Measurements from ENCODE around the gene PRLR.
"Not testable (repeated sequence)": the region's sequence is repeated elsewhere in the genome, so short reads cannot be mapped to it uniquely, and the experiment has no call there.

PRLR gene

DNA sequence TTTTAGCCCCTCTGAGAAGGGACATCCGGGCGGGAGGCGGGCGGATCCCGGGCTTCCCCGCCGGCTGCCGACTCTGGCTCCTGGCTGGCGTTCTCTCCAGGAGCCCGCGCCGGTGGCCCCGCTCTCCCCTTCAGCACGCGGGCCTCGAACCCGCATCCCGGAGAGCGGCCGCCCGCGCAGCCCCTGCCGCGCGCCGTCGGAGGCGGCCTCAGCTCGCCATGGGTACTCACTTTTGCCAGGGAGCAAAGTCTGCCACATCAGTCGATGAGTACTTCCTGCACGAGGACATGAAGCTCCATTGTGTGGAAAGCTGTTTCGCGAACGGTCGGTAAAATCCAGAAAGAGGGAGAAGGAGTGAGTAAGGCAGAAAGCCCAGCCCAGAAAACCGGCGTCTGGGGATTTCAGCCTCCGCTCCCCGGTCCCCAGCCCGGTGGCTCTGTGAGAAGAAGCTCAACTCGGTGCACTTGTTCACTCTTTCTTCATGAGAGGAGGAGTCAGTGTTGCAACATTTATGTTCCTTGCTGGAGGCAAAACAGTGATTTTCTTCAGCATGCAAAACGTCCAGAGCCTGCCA lies at the start of gene PRLR:
PRLR (minus strand) TSS at position 450 of the 574 bp plus-strand sequence. CDS start 140,867 bp downstream, outside the sequence.
- no peak for DNase-seq (ENCODE audit: low read depth in 2 of 2)

DNA sequence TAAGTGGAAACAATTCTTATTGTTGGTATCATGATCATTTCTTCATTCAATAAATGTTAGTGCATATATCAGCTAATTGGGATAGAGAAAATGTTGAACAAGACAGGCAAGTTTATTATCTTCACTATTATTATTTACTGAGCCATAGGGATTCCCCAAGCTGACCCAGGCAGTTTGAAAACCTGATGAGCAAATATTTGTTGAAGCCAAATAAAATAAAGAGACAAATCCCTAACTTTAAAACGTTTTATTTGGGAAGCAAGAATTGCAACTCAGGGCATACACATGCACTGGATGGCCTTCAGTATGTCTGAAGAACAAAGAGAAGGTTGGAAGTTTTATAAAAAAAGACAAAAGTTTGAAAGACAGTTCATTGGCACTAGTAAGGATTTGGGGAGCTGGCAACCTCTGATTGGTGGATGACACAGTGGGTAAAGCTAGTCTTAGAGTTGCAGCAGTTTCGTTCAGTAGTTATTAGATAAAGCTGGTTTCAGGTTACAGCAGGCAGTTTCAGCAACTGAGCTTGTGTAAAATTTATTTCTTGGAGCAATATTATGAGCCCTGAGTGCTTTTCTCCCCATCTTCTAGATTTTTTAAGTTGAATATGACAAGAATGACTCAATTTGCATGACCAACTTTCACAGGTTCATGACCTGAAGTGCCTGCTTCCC lies 44.7 kb upstream of the PRLR start:
- no peak for DNase-seq (ENCODE audit: low read depth in 2 of 2)

DNA sequence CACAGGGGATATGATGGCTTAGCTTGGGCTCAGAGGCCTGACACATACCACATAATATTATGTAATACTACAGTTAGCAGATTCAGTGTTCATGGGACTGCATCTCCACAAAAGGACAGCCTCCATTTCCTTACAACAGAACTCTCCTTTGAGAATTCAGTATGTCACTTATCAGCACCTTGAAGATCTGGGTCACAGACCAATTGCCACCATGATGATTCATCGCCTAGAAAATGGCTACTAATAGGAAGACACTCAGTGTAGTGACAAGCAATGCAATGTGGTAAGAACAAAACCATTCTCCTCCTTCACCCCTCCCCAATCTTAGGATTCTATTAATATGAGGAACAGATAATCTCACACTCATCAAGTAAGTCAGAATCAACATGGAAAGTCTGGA lies 38.7 kb upstream of the PRLR start:
- no peak for DNase-seq (ENCODE audit: low read depth in 2 of 2)

- no peak for DNase-seq (ENCODE audit: low read depth in 2 of 2)
These were observed 36.0 kb upstream of the PRLR start for GRCh38 chr5:35266276-35266675.

DNA sequence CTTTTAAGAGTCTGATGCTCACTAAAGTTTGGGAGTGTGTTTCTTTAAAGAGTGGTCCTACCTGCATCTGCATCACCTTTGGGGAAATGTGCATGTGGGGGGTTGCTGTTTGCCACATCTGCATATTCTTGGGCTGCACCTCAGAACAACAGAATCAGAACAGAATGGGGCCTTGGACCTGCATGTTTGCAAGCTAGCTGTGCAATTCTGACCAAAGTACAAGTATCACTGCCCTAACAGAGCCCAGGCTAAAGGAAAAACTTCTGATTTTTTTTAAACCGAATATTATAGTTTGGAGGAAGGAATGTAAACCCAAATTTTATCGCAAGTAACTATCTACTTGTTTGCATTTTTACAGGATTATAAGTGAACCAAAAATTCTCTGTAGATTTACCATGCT lies 34.2 kb upstream of the PRLR start:
- DNase-seq (ENCODE audit: low read depth in 2 of 2) = no peak

GRCh38 chr5:35263266-35263877 lies 33.1 kb upstream of the PRLR start:
- no peak for DNase-seq (ENCODE audit: low read depth in 2 of 2)

DNA sequence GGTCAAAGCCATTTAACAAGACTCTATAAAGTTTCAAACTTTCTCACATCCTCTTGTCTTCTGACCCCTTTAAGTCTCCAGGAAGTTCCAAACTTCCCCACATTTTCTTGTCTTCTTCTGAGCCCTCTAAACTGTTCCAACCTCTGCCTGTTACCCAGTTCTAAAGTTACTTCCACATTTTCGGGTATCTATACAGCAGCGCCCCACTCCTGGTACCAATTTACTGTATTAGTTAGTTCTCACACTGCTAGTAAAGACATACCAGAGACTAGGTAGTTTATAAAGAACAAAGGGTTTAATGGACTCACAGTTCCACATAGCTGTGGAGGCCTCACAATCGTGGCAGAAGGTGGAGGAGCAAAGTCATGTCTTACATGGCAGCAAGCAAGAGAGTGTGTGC lies 23.3 kb upstream of the PRLR start:
- no peak for DNase-seq (ENCODE audit: low read depth in 2 of 2)

GRCh38 chr5:35252963-35253362 lies 22.7 kb upstream of the PRLR start:
- DNase-seq (ENCODE audit: low read depth in 2 of 2) = no peak

- no peak for DNase-seq (ENCODE audit: low read depth in 2 of 2)
These were observed 18.8 kb upstream of the PRLR start for GRCh38 chr5:35248843-35249780.

GRCh38 chr5:35247648-35248034 lies 17.4 kb upstream of the PRLR start:
- no peak for DNase-seq (ENCODE audit: low read depth in 2 of 2)

- no peak for DNase-seq (ENCODE audit: low read depth in 2 of 2)
These were observed 16.8 kb upstream of the PRLR start for GRCh38 chr5:35246900-35247647.

- no peak for DNase-seq (ENCODE audit: low read depth in 2 of 2)
These were observed 16.1 kb upstream of the PRLR start for GRCh38 chr5:35246411-35246810.

DNA sequence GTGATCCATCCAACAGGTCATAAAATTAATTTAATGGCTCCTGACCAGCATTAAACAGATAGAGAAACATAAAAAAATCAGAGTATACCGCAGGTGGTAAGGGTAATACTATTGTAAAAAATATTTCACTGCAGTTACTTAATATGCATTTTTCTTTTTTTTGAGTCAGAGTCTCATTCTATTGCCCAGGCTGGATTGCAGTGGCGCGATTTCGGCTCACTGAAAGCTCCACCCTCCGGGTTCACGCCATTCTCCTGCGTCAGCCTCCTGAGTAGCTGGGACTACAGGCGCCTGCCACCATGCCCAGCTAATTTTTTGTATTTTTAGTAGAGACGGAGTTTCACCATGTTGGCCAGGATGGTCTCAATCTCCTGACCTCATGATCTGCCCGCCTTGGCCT lies 15.1 kb upstream of the PRLR start:
- DNase-seq (ENCODE audit: low read depth in 2 of 2) = not testable (repeated sequence)

DNA sequence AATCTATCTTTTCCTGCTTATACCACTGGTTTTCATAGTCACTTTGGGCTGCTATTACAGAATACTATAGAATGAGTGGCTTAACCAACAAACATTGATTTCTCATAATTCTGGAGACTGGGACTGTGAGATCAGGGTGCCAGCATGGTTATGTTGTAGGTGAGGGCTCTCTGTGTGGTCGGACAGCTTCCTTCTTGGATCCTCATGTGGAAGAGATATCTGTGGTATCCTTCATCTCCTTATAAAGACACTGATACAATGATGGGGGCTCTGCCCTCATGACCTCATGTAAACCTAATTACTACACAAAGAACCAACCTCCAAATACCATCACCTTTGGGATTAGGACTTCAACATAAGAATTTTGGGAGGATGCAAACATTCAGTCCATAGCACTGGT lies 13.9 kb upstream of the PRLR start:
- no peak for DNase-seq (ENCODE audit: low read depth in 2 of 2)

DNA sequence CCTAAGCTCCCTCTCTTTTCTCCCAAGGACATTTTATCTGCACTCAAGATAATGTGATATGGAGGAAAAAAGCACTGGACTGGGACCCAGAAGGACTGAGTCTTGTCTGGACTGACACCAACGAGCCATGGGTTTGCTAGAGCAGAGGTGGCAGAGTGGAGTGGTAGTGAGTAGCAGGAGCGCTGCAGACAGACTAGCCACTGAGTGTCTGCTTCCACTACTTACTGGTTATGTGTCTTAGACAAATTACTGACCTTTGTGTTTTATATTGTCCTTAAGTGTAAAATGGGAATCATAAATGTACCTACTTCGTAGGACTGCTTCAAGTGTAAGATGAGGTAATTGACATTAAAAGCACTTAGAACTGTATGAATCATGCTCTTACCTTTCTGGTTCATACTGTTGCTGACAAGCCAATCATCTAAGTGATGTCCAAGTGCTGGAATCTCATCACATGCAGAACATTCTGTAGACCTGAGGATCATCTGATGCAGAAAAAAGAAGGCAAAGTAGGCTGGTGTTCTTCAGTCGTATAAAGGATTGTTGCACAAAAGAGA lies 12.5 kb upstream of the PRLR start:
- no peak for DNase-seq (ENCODE audit: low read depth in 2 of 2)

DNA sequence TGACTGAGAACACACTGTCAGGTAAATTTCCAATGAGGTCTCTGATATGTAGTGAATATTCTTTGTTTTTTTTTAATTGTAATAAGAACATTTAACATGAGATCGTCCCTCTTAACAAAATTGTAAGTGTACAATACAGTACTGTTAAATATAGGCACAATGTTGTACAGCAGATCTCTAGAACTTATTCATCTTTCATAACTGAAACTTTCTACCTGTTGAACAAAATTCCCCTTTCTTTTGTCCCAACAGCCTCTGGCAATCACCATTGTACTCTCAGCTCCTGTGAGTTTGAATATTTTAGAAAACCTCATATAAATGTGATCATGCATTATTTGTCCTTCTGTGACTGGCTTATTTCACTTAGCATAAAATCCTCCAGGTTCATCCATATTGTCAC lies 10.6 kb upstream of the PRLR start:
- DNase-seq (ENCODE audit: low read depth in 2 of 2) = no peak

DNA sequence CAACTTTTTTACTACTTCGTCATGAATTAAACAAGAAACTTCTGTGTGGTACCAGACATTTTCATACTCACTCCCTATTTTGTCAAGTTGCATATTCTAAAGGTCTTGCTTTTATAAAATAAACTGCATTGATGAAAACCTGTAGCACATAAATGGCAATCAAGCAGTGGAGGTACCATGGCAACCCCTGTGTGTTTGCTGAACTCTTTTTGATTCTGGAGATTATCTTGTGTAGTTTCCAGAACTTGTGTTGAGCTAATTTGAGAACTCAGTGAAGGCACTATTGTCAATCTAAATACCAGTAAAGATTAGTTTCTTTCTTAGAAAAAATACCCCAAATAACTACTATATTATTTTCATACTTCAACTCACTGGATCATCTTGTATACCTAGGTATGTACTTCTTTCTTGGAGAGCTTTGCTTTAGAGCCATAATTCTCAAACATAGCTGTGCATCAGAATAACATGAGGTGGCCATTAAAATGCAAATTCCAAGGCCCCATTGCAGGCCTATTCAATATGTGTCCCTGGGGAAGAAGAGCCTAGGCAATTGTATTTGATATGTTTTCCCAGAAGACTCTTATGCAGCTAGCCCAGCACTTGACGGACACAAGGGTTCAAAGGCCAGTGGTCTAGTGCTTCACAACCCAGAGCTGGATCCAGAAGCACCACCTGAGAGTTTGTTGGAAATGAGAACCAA lies 9.8 kb upstream of the PRLR start:
- no peak for DNase-seq (ENCODE audit: low read depth in 2 of 2)

- DNase-seq (ENCODE audit: low read depth in 2 of 2) = no peak
These were observed 9.2 kb upstream of the PRLR start for GRCh38 chr5:35239476-35239875.

DNA sequence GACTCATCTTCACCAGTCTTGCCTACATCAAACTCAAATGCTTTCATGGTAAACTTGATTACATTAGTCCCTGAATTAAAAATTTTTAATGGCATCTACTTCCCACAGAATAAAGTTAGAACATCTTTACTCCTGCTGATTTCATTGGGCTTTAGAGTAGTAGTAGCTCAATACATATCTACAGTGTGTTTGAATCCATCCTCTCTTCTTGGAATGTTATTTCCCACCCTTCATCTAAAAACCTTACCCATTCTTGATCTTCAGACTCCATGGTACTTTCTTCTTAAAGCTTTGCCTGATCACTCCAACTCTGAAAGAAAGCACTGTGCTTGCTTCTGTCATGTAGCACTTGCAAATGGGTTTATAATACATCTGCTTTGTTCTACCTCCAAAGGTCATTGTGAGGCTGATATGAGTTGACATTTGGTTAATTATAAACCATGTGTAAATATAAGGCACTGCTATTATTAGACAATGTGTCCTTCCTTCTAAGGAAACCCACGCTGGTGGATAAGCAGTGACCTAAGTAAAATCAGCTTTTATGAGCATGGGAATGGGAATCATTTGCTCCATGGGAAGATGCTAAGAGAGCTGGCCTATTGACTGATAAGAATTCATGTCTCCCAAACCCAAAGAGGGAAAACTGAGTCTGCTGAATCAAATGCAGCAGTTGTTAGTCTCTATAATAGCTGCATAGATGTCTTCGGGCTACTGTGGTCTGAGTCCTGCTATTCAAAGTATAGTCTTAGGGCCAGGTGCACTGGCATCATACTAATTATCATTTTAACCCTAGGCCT lies 7.5 kb upstream of the PRLR start:
- DNase-seq (ENCODE audit: low read depth in 2 of 2) = no peak

DNA sequence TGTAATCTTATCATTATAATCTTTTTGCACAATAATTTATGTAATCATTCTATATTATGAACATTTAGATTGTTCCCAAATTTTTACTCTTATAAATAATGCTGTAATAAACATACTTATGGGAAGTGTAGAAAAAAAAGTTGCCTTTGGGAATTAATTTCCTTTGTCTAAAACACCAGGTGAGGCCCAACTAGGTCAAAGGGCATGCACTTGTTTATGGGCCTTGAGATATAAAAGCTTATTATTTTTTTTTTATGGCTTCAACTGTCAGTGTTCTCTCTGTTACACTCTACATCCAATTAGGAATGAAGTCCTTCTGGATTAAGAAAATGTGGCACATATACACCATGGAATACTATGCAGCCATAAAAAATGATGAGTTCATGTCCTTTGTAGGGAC lies 6.5 kb upstream of the PRLR start:
- DNase-seq (ENCODE audit: low read depth in 2 of 2) = no peak
